GM12878 (cell line): ENCODE results near the gene ATP5MK. TPM values are rescaled to one million over a fixed set of nuclear protein-coding genes. Genes with fewer than 3 reads are reported as not detected.

ENCODE experiments used
- ATAC-seq: fragments of 200-7000 bp; cut with Tn5 transposase; 3 replicates; pipeline ENCODE4 v1.9.1; 2020; ENCODE audit warnings: mild to moderate bottlenecking, moderate library complexity
- BruUV-seq: library from RNA; stranded (reverse); fragments of 400-500 nt; replicated peaks from 2 replicates; lab custom pipeline; 2021; lab: Mats Ljungman, UMichigan
- CTCF ChIA-PET: fragments of 300-600 bp; sonication (Branson Sonifier 250); formaldehyde crosslinking; extraction: SDS; loops from one replicate; lab custom pipeline; 2021; ENCODE audit warnings: inconsistent platforms; lab: Yijun Ruan, JAX
- POLR2A ChIA-PET: fragments of 350-600 bp; formaldehyde crosslinking; extraction: SDS; loops from one replicate; lab custom pipeline; 2021; ENCODE audit warnings: inconsistent platforms; lab: Charles Lee
- RAD21 ChIA-PET: fragments of 300-600 bp; sonication (Branson Sonifier 250); formaldehyde crosslinking; loops from one replicate; lab custom pipeline; 2023; ENCODE audit warnings: antibody characterized with exemption; ENCODE audit not compliant: unreplicated experiment; lab: Charles Lee
- SMC1A ChIA-PET: fragments of 300-600 bp; sonication (Branson Sonifier 250); formaldehyde crosslinking; loops from one replicate; lab custom pipeline; 2023; ENCODE audit not compliant: unreplicated experiment, uncharacterized antibody; lab: Charles Lee
- DNase-seq: peaks from one replicate; pipeline ENCODE4 v3.0.0-alpha.2; 2011; ENCODE audit warnings: low read depth, low spot score
- FAIRE-seq: peaks from 3 replicates; lab custom pipeline; 2011; peaks lifted over from hg19 to GRCh38; lab: Jason Lieb, UNC
- H2AFZ ChIP-seq: 2 replicates; pipeline ENCODE4 v1.6.0; 2011; ENCODE audit warnings: low read depth, low read length, control low read depth; ENCODE audit not compliant: control insufficient read depth
- H3K27ac ChIP-seq: 2 replicates; pipeline ENCODE4 v1.5.1; 2011; ENCODE audit warnings: control low read depth; ENCODE audit not compliant: control insufficient read depth, insufficient read depth
- H3K27me3 ChIP-seq, 2 experiments: replicated peaks in 1 of 2; 2 replicates each; pipeline versions ENCODE4 v1.6.0 to v1.6.1; 2011; ENCODE audit warnings: low read length in 1 of 2; ENCODE audit not compliant: control insufficient read depth in 2 of 2, insufficient read depth in 2 of 2
- H3K36me3 ChIP-seq, 2 experiments: 2 replicates each; pipeline ENCODE4 v1.5.1; 2011; ENCODE audit warnings: low read length in 1 of 2; ENCODE audit not compliant: control insufficient read depth in 2 of 2, insufficient read depth in 2 of 2
- H3K4me1 ChIP-seq: 2 replicates; pipeline ENCODE4 v1.6.1; 2011; ENCODE audit warnings: mild to moderate bottlenecking, low read length, moderate library complexity, mixed read lengths; ENCODE audit not compliant: control insufficient read depth, insufficient read depth
- H3K4me2 ChIP-seq: 2 replicates; pipeline ENCODE4 v1.6.0; 2011; ENCODE audit warnings: control low read depth; ENCODE audit not compliant: control insufficient read depth, insufficient read depth
- H3K4me3 ChIP-seq: fragments of 200-600 bp; sonication (generic); 2 replicates; pipeline ENCODE4 v1.5.1; 2016
- H3K79me2 ChIP-seq: 2 replicates; pipeline ENCODE4 v1.6.0; 2011; ENCODE audit warnings: low read length; ENCODE audit not compliant: control insufficient read depth, insufficient read depth
- H3K9ac ChIP-seq: 2 replicates; pipeline ENCODE4 v1.8.0; 2011; ENCODE audit warnings: low read length, control low read depth, mixed read lengths; ENCODE audit not compliant: control insufficient read depth, insufficient read depth
- H3K9me3 ChIP-seq: replicated peaks from 3 replicates; pipeline ENCODE4 v1.5.1; 2011; ENCODE audit warnings: mild to moderate bottlenecking, low read length; ENCODE audit not compliant: control insufficient read depth, insufficient read depth
- H4K20me1 ChIP-seq: 2 replicates; pipeline ENCODE4 v1.6.0; 2011; ENCODE audit not compliant: control insufficient read depth, insufficient read depth
- BRCA1 ChIP-seq: IDR thresholded peaks from 2 replicates; pipeline ENCODE4 v1.6.1; 2011; ENCODE audit warnings: low read depth, low read length, improper control_type of control experiment
- E4F1 ChIP-seq: fragments of 450-650 bp; IDR thresholded peaks from 2 replicates; pipeline ENCODE4 v1.6.1; 2018; ENCODE audit warnings: borderline replicate concordance, mild to moderate bottlenecking; ENCODE audit not compliant: partially characterized antibody
- PKNOX1 ChIP-seq: fragments of 450-650 bp; IDR thresholded peaks from 2 replicates; pipeline ENCODE4 v1.6.1; 2016; ENCODE audit warnings: mild to moderate bottlenecking
- PML ChIP-seq: IDR thresholded peaks from 2 replicates; pipeline ENCODE4 v1.6.1; 2012; ENCODE audit warnings: low read length, inconsistent platforms
- RBBP5 ChIP-seq: fragments of 200-600 bp; sonication (generic); conservative IDR thresholded peaks from 2 replicates; pipeline ENCODE4 v1.6.1; 2016
- RFX5 ChIP-seq: IDR thresholded peaks from 2 replicates; pipeline ENCODE4 v1.6.1; 2011; ENCODE audit warnings: low read depth, low read length, improper control_type of control experiment
- USF1 ChIP-seq: IDR thresholded peaks from 2 replicates; pipeline ENCODE4 v1.6.1; 2011; ENCODE audit warnings: borderline replicate concordance, low read depth, mild to moderate bottlenecking, moderate library complexity, mixed read lengths, low read length; ENCODE audit not compliant: insufficient read depth; ENCODE audit errors: extremely low read length
- WGBS: methylation state at CpG from one replicate; pipeline ENCODE4 v1.1.6; 2016; ENCODE audit warnings: low lambda C conversion rate; ENCODE audit not compliant: insufficient replicate concordance, insufficient coverage; ENCODE audit errors: missing lambda C conversion rate; 5-methylcytosine and 5-hydroxymethylcytosine counted together
- in situ Hi-C: fragments of 300-500 bp; cut with MboI; formaldehyde crosslinking; loops from 9 replicates; pipeline ENCODE4 v1.14.3; 2018; ENCODE audit warnings: mixed read lengths
- intact Hi-C: fragments of 100-400 bp; cut with micrococcal nuclease; formaldehyde crosslinking; loops from one replicate; pipeline ENCODE4 v1.14.2; 2022; ENCODE audit not compliant: unreplicated experiment
- polyA plus RNA-seq, 11 experiments: library from polyadenylated mRNA; depleted of rRNA in 4 of 11; unstranded in 6 of 11; stranded (reverse) in 5 of 11; fragments of >200 nt; fragmentation: Nextera tagmentation in 4 of 11; fragmentation: Illumina TruSeq in 1 of 11; extraction: Ambion mirVana in 4 of 11; extraction: Trizol in 1 of 11; gene quantifications; 1 replicate in 1 of 11; 2 replicates in 10 of 11; pipeline versions ENCODE4 v1.2.1 to v1.2.3, GENCODE V29; 2011 to 2016; ENCODE audit warnings: inconsistent platforms in 2 of 11, missing spikeins in 2 of 11, low read depth in 1 of 11
- total RNA-seq, 4 experiments: library from RNA; depleted of rRNA in 3 of 4; stranded (reverse); fragments of >200 nt in 3 of 4; fragmentation: Illumina TruSeq in 1 of 4; extraction: Trizol in 1 of 4; gene quantifications; 2 replicates each; pipeline versions ENCODE4 v1.2.1 to v1.2.3, GENCODE V29; 2013 to 2021

ATP5MK gene
- total and polyA plus RNA-seq, 10 of the 15 experiments (the other 5 are each of a cell fraction or from before 2014, with no cell fraction given): 240 to 1,790 (median 626) TPM

- ChIA-PET RAD21 (interaction anchor here (0.6 kb wide), 1 partner anchor 43 kb away, joined by 4 read pairs; no protein-coding TSS in a partner anchor), POLR2A (no interaction called here), SMC1A (interaction anchor here (1.4 to 1.8 kb wide), 2 partner anchors 10 to 45 kb away, joined by 3 to 5 read pairs; no protein-coding TSS in a partner anchor), CTCF (interaction anchor here (17.8 kb wide), 1 partner anchor 38 kb away, joined by 163 read pairs; the partner anchor contains the start of gene CALHM3)
- 93% methylated on average over 10 of the region's 14 CpGs for WGBS
- H3K9ac ChIP-seq: no peak overlapping the region
- no peaks in the 10 kb centered on the region for H3K79me2 ChIP-seq
- BruUV-seq: no TSS peak
- FAIRE-seq (no peak), ATAC-seq (no peak), DNase-seq (no peak)
- H3K36me3 ChIP-seq: peaks cover 40 to 53% of the 10 kb centered on the region in 2 experiments
- in situ Hi-C loops: no loop called here
- no peaks in the 10 kb centered on the region for H3K27me3 ChIP-seq
- intact Hi-C loops: no loop called here
- H3K4me2 ChIP-seq: no peak overlapping the region
- H3K9me3 ChIP-seq: no peaks in the 10 kb centered on the region
- no peak overlapping the region for H3K4me3 ChIP-seq
- H3K27ac ChIP-seq: no peak overlapping the region
- H3K4me1 ChIP-seq: 0 out of 2 replicates have a peak, but pooled peaks cover 2% of the 10 kb centered on the region
- no peak overlapping the region for H2AFZ ChIP-seq
- TF ChIP-seq E4F1 (no peak), BRCA1 (no peak), USF1 (no peak), RBBP5 (no peak), PML (no peak), PKNOX1 (no peak), RFX5 (no peak)
- no peaks in the 10 kb centered on the region for H4K20me1 ChIP-seq
These were observed 44.1 kb upstream of the ATP5MK start for GRCh38 chr10:103440416-103440815.
